ENCODE data around the gene SDF2L1. TPM values are rescaled to one million over a fixed set of nuclear protein-coding genes. Genes with fewer than 3 reads are reported as not detected.
"Not testable (repeated sequence)": the region's sequence is repeated elsewhere in the genome, so short reads cannot be mapped to it uniquely, and the experiment has no call there.

The SDF2L1 gene
- total and polyA plus RNA-seq, 8 donors: 24.0 to 49.2 (median 34.0) TPM

DNA sequence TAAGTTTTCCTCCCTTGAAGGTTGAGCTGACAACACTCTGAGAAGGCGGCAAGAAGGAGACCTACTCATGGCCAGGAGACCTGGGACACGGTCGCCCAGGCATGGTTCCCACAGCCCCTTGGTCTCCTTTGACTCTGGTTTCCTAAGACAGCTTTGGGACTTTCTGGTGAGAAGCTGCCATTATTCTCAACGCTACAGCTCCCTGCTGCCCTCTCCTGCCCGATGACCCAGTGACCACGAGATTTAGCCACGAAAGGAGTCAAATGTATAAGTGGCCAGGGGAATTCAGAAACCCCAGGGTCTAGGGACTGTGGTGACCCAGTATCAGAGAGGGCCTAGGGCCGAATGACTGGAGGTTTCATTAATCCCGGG lies 699 bp upstream of the SDF2L1 start:
- DNase-seq: peak in 4 of 6 donors; percentile 53 to 65 (median 56)
- Histone ChIP-seq H3K4me1 (peaks cover 0 to 12% (median 3%) of the 10 kb centered on the region in 3 donors), H3K27ac (peak overlapping the region; percentile 48 to 77 (median 66)), H3K27me3 (no peaks in the 10 kb centered on the region), H3K9me3 (no peaks in the 10 kb centered on the region), H3K36me3 (no peaks in the 10 kb centered on the region), H3K4me3 (peak overlapping the region; percentile 16 to 86 (median 64))
- TF ChIP-seq CTCF (IDR thresholded peaks at IDR 0.05): peak in 1 of 4 donors; percentile 4
- intact Hi-C loops (cut with DNase I): no loop called here
- WGBS, 2 donors: 1% methylated on average over 9 of the region's 9 CpGs
- peak; percentile 37 to 65 (median 61) for ATAC-seq
- no peak for FAIRE-seq

DNA sequence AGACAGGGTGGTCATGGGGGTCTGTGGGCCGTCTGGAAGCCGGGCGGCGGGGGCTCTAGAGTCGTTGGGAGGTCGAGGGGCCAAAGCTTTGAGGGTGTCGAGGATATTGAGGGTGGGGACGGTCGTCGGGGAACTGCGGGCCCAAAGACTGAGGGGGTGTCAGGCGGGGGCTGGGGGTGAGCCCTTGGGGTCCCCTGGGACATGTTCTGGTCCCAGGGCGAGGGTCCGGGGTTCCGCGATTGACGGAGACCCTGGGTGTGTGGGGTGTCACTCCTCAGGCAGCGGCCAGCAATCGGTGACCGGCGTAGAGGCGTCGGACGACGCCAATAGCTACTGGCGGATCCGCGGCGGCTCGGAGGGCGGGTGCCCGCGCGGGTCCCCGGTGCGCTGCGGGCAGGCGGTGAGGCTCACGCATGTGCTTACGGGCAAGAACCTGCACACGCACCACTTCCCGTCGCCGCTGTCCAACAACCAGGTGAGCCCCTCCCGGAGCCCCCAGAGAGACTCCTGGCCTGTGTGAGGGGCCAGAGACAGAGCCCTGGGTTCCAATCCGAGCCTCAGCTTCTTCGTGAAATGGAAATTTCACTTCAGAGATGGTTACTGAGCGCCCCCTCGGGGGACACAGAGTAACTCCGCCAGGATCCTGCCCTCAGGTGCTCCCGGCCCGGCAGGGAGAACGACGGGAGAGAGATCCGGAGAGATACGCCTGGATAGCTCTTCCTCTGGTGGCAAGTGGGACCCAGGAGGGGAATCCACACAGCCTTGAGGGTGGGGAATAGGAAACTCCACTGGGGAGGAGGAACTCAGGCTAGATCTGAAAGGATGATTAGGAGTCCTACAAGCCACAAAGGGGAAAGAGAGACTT lies 714 bp downstream of the SDF2L1 start:
- FAIRE-seq: no peak
- Histone ChIP-seq H3K4me3 (peak overlapping the region; percentile 58 to 93 (median 78)), H3K27ac (peak overlapping the region in 3 of 4 donors; percentile 58 to 77 (median 73)), H3K27me3 (no peaks in the 10 kb centered on the region), H3K9me3 (no peaks in the 10 kb centered on the region), H3K36me3 (no peaks in the 10 kb centered on the region), H3K4me1 (peaks cover 0 to 12% (median 5%) of the 10 kb centered on the region in 3 donors)
- peak; percentile 50 to 85 (median 65) for DNase-seq
- intact Hi-C loops (cut with DNase I): no loop called here
- ATAC-seq: peak; percentile 37 to 51 (median 44)
- TF ChIP-seq CTCF (IDR thresholded peaks at IDR 0.05): peak in 3 of 4 donors; percentile 17 to 45 (median 26)
- WGBS, 2 donors: 0 to 1% methylated on average over 55 to 56 of the region's 56 CpGs

DNA sequence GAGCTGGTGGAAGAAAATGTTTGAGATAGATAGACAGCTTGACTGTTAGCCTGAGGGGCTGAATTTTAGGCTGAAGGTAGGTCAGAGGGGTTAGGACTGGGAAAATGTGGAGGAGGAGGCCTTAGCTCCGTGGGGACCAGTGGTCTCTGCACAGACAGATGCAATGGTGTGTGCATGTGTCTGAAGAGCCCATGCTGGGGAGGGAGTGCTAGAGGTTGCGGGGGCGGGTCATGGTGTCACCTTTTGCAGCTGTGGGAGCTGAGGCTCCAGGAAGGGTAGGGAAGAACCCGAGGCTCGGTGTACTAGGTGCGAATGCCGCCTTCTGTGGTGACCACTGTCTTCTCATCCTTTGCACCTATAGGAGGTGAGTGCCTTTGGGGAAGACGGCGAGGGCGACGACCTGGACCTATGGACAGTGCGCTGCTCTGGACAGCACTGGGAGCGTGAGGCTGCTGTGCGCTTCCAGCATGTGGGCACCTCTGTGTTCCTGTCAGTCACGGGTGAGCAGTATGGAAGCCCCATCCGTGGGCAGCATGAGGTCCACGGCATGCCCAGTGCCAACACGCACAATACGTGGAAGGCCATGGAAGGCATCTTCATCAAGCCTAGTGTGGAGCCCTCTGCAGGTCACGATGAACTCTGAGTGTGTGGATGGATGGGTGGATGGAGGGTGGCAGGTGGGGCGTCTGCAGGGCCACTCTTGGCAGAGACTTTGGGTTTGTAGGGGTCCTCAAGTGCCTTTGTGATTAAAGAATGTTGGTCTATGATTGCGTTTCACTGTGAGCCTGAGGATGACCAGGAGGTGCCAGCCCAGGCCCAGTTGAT lies 1.6 kb downstream of the SDF2L1 start:
- no peak for FAIRE-seq
- Histone ChIP-seq H3K4me3 (peak overlapping the region in 3 of 4 donors; percentile 58 to 86 (median 71)), H3K9me3 (no peaks in the 10 kb centered on the region), H3K4me1 (peaks cover 0 to 12% (median 5%) of the 10 kb centered on the region in 3 donors), H3K27ac (no peak overlapping the region), H3K27me3 (no peaks in the 10 kb centered on the region), H3K36me3 (no peaks in the 10 kb centered on the region)
- no peak for ATAC-seq
- intact Hi-C loops (cut with DNase I): no loop called here
- 57 to 64% methylated on average over 22 of the region's 22 CpGs for WGBS, 2 donors
- TF ChIP-seq CTCF (IDR thresholded peaks at IDR 0.05): no peak
- DNase-seq: peak in 1 of 6 donors; percentile 68

GRCh38 chr22:21645513-21645912 lies 3.4 kb downstream of the SDF2L1 start:
- DNase-seq; ATAC-seq; FAIRE-seq; H3K36me3 ChIP-seq; H3K27me3 ChIP-seq; H3K9me3 ChIP-seq; intact Hi-C loops (cut with DNase I); H3K4me3 ChIP-seq; H3K27ac ChIP-seq: not testable (repeated sequence)
- 75 to 77% methylated on average over 6 of the region's 6 CpGs for WGBS, 2 donors
- H3K4me1 ChIP-seq: peaks cover 0 to 12% (median 5%) of the 10 kb centered on the region in 3 donors

Measured in pancreas (tissue), 10 donors.